HG03432 (cell line): ENCODE measurements around the gene ACAA1.
"Not testable (repeated sequence)": the region's sequence is repeated elsewhere in the genome, so short reads cannot be mapped to it uniquely, and the experiment has no call there.

Experiments
- ATAC-seq: cut with Tn5 transposase; IDR thresholded peaks from one replicate; pipeline ENCODE4 v1.9.1; 2021; ENCODE audit warnings: mild to moderate bottlenecking, moderate library complexity; ENCODE audit not compliant: unreplicated experiment

ACAA1 gene

GRCh38 chr3:38135621-38136277 lies 1.2 kb downstream of the ACAA1 start:
- not testable (repeated sequence) for ATAC-seq

- ATAC-seq, result not testable (repeated sequence)
Observed at GRCh38 chr3:38134517-38135143, 2.3 kb downstream of the ACAA1 start.

- no peak for ATAC-seq
Observed at GRCh38 chr3:38133557-38134405, 3.1 kb downstream of the ACAA1 start.

- no peak for ATAC-seq
Observed at GRCh38 chr3:38133209-38133556, 3.7 kb downstream of the ACAA1 start.

GRCh38 chr3:38131621-38132369 lies 5.1 kb downstream of the ACAA1 start:
- ATAC-seq, result no peak

GRCh38 chr3:38130631-38131065 lies 6.3 kb downstream of the ACAA1 start:
- ATAC-seq, result no peak

- no peak for ATAC-seq
Observed at GRCh38 chr3:38129058-38129457, 7.9 kb downstream of the ACAA1 start.

- ATAC-seq, result no peak
Observed at GRCh38 chr3:38128303-38128655, 8.6 kb downstream of the ACAA1 start.

GRCh38 chr3:38127611-38128302 lies 9.2 kb downstream of the ACAA1 start:
- no peak for ATAC-seq

GRCh38 chr3:38126121-38126892 lies 10.6 kb downstream of the ACAA1 start:
- no peak for ATAC-seq

- no peak for ATAC-seq
Observed at GRCh38 chr3:38125305-38126120, 11.4 kb downstream of the ACAA1 start.

GRCh38 chr3:38124324-38125122 lies 12.4 kb downstream of the ACAA1 start:
- no peak for ATAC-seq

- ATAC-seq, result no peak
Observed at GRCh38 chr3:38122712-38123290, 14.1 kb downstream of the ACAA1 start.

GRCh38 chr3:38121832-38122461 lies 15.0 kb downstream of the ACAA1 start:
- no peak for ATAC-seq

GRCh38 chr3:38121451-38121831 lies 15.5 kb downstream of the ACAA1 start:
- ATAC-seq, result no peak

- ATAC-seq, result no peak
Observed at GRCh38 chr3:38120693-38121450, 16.1 kb downstream of the ACAA1 start.
